Measurements from ENCODE around the gene CHL1.

- no peak for TF ChIP-seq POLR2AphosphoS5 (IDR thresholded peaks at IDR 0.05; ENCODE audit: borderline replicate concordance, low read depth, low read length)
- no peak for TF ChIP-seq EZH2 (IDR thresholded peaks at IDR 0.05)
Observed at GRCh38 chr3:312160-312733, 115.7 kb downstream of the CHL1 start.
